ENCODE measurements around the gene IQCC.
"Not testable (repeated sequence)": the region's sequence is repeated elsewhere in the genome, so short reads cannot be mapped to it uniquely, and the experiment has no call there.

IQCC gene

GRCh38 chr1:32205401-32206370, at the start of gene IQCC:
TSS of gene IQCC (plus strand) at chr1:32205671. CDS start at chr1:32205682, 11 bp downstream.
- DNase-seq (ENCODE audit: low read depth, low spot score), result peak; percentile 95

DNA sequence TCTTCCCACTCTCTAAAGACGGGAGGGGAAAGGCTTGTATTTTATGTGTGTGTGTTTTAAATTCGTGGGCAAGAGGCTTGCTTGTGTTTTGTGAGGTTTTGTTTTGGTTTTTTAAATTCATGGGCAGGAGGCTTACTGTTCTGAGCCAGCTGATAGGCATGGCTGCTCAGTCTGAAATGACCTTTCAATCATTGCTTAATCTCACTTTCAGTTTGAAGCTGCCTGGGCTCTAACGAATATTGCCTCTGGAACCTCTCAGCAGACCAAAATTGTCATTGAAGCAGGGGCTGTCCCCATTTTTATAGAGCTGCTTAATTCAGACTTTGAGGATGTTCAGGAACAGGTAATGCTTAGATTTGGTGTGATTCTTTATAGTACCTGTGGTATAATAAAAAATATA, 46.3 kb upstream of the IQCC start:
- no peak for DNase-seq (ENCODE audit: low read depth, low spot score)

GRCh38 chr1:32163405-32163804, 42.1 kb upstream of the IQCC start:
- DNase-seq (ENCODE audit: low read depth, low spot score), result no peak

- DNase-seq (ENCODE audit: low read depth, low spot score), result not testable (repeated sequence)
Observed at GRCh38 chr1:32165633-32166032, 39.8 kb upstream of the IQCC start.

DNA sequence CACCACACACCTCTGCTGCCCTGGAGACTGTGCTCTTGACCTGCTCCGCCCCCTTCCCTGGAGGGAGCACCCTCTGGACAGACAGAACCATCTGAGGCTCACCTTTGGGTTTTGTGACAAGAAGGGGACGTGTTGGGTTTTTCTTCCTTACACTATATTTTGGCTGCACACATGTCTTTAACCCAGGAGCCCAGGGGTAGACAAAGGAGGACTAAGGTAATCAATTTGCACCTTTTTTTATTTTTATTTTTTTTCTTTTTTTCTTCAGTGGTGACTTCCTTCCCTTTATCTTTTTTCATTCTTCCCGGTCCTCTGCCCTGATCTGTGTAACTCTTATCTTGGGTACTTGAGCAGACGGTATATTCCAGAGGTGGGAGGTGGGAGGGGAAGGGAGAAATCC, 34.5 kb upstream of the IQCC start:
- no peak for DNase-seq (ENCODE audit: low read depth, low spot score)

DNA sequence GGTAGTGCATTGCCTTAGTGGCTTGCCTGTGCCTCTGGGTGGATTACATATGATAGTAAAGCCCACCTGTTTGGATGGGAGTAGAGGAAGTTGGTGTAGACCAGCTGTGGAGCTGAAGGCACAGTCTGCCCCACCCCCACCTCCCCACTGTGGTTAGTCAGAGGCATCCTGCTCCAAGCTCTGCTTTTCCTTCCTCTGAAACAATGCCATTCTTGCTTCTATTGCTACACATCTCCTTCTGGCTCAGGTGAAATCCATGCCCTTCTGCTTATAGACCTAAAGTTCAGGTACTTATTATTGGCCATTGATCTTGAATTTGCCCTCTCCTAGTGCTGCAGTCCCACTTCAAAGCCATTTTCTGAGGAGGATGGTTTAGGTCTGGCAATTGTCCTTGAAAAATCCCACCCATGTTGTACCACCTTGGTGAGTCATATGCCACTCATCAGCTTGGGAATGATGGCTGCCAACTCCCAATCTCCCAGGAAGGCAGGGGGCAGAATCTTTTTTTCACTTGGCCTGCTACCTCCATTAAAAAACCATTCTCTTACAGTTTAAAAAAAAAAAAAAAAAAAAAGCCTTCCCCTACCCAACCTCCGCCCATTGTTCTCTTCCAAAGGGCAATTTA, 32.7 kb upstream of the IQCC start:
- peak; percentile 36 for DNase-seq (ENCODE audit: low read depth, low spot score)

- DNase-seq (ENCODE audit: low read depth, low spot score), result no peak
Observed at GRCh38 chr1:32178380-32179192, 26.9 kb upstream of the IQCC start.

- no peak for DNase-seq (ENCODE audit: low read depth, low spot score)
Observed at GRCh38 chr1:32179193-32179442, 26.4 kb upstream of the IQCC start.

GRCh38 chr1:32179443-32180185, 25.9 kb upstream of the IQCC start, which contains the start of gene TXLNA:
TSS of gene TXLNA (plus strand) at chr1:32179675. CDS start at chr1:32180346, 671 bp downstream.
- DNase-seq (ENCODE audit: low read depth, low spot score), result peak; percentile 96

- DNase-seq (ENCODE audit: low read depth, low spot score), result peak; percentile 79
Observed at GRCh38 chr1:32180186-32181060, 25.0 kb upstream of the IQCC start.

GRCh38 chr1:32181065-32181464, 24.4 kb upstream of the IQCC start:
- DNase-seq (ENCODE audit: low read depth, low spot score), result no peak

- DNase-seq (ENCODE audit: low read depth, low spot score), result no peak
Observed at GRCh38 chr1:32181563-32181962, 23.9 kb upstream of the IQCC start.

- DNase-seq (ENCODE audit: low read depth, low spot score), result no peak
Observed at GRCh38 chr1:32182060-32182459, 23.4 kb upstream of the IQCC start.

DNA sequence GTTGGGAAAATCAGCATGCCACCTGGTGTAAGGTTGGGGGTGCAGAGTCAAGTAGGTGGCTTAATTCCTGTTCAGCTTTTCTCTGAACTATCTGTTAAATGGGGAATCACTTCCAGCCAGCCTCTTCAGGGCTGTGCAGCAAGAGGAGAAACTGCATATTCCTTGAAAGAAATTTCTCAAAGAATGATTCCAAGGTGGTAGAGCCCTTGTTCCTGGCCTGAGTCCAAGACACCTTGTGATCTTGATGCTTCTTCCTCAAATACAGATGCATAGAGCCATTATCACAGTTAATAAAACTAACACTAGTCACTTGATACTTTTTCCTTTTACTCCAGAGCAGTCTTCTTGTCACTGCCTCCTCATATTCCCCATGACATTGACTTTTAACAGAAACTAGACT, 20.8 kb upstream of the IQCC start:
- no peak for DNase-seq (ENCODE audit: low read depth, low spot score)

- no peak for DNase-seq (ENCODE audit: low read depth, low spot score)
Observed at GRCh38 chr1:32186077-32186476, 19.4 kb upstream of the IQCC start.

DNA sequence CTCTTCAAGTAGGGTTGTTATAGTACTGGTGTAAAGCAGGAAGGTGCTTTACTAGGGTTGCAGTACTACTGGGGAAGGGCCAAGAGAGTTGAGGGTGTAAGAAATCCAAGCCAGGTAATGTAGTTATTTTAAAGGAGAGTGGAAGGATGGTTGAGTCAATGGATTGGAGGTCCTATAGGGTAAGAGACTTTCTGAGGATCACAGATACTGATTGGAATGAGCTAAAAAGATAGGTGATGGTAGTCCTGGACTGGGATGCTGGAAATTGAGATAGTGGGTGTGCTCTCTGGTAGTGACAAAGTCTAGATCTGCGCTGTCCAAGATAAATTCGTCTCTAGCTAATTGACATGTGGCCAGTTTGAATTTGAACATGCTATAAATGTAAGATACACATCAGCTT, 19.0 kb upstream of the IQCC start:
- no peak for DNase-seq (ENCODE audit: low read depth, low spot score)

- no peak for DNase-seq (ENCODE audit: low read depth, low spot score)
Observed at GRCh38 chr1:32187850-32188249, 17.6 kb upstream of the IQCC start.

GRCh38 chr1:32192220-32192948, 13.1 kb upstream of the IQCC start:
- no peak for DNase-seq (ENCODE audit: low read depth, low spot score)

- no peak for DNase-seq (ENCODE audit: low read depth, low spot score)
Observed at GRCh38 chr1:32194984-32195383, 10.5 kb upstream of the IQCC start.

GRCh38 chr1:32195531-32195930, 9.9 kb upstream of the IQCC start:
- DNase-seq (ENCODE audit: low read depth, low spot score), result no peak
